Right kidney (tissue), 1 donor: ENCODE measurements around the gene C1orf94.

Experiments
- DNase-seq: peaks from one replicate; pipeline ENCODE4 v3.0.0-alpha.2; 2016

The C1orf94 gene

DNA sequence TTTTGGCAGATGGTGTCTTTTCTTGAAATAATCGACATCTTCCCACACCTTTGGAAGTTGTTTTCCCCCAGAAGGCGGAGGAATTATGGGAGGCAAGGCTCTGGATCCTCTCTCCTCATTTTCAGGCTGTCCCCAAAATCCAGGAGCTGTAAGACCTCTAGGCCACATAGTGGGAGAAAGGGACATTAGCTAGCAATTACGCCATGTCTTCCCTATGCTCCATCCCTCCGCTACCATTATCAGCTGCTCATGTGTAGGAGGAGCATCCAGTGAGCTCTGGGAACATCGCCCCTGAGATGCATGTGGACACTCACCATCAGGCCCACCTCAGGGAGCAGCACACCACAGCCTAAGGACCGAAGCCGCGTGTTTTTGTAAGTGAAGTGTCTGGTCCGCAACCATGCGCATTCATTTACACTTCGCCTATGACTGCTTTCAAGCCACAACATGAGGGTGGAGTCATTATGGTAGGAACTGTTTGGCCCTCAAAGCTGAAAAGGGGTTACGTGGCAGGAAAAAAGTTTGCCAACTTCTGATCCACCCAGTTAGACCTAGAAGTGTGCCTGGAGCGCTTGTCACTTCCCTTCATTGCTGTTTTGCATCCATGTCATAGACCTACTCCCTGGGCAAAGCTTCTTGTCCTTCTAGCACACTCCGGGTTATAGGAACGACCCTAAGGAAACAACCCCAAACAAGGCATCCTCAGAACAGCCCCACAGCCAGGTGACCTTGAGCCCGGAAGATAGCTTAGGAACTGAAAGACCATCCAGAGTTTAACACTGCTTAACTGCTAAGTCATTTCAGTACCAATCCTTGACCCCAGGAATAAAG, 85.5 kb downstream of the C1orf94 start:
- DNase-seq = no peak

- no peak for DNase-seq
These were observed 86.2 kb downstream of the C1orf94 start for GRCh38 chr1:34262921-34263320.

DNA sequence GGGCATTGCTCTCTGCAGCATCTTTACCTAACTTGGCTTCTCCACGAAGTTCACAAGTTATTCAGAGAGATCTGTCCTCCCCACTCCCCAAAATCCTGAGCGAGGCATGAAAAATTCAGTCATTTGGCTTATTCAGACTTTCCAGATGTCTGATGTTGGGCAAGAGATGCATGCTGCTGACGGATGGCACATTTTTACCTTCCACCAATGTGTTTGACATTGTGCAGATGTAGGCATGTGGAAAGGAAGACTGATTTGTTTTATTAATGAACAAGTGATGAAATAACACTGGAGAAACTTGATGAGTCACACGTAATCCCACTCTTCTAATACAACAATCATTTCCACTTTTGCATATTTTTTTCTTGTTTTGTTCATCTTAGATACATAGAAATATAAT, 86.7 kb downstream of the C1orf94 start:
- DNase-seq = no peak

GRCh38 chr1:34265396-34265795, 88.7 kb downstream of the C1orf94 start:
- no peak for DNase-seq

DNA sequence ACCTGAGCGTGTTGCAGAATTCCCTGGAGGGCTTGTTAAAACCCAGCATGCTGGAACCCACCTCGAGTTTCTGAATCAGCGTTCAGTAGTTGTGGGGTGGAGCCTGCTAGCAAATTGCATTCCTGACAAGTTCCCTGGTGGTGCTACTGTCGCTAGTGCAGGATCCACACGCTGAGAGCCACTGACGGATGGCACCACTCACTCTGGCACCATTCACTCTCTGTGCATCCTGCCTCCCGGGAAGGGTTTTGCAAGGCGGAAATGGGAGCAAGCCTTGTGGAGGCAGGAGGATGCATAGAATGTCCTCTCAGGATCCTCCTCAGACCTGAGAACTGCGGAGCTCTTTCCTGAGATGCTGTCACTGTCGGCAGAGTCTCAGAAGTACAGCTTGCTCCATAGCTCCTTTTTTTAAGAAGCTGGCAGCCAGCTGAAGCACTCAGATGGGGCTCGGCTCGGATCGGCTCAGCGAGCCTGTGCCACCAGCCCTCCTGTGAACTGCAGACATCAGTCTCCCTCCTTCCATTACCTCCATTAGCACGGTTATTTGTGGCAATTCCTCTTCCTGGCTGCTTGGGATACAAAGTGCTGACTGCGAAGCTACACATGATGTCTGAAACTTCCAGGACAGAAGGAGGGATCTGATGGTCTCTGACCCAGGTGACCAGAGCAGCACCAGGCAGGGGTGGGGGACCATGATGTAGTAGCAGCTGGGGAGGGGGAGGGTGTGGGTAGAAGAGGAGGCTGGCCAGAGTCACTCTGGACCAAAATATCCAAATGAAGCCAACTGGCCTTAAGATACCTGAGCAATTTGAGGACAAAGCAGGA, 89.6 kb downstream of the C1orf94 start:
- no peak for DNase-seq

- DNase-seq = no peak
These were observed 90.6 kb downstream of the C1orf94 start for GRCh38 chr1:34267326-34267725.

GRCh38 chr1:34268311-34268954, 91.7 kb downstream of the C1orf94 start:
- no peak for DNase-seq
